HepG2 (cell line): ENCODE measurements around the gene RINL. TPM values are rescaled to one million over a fixed set of nuclear protein-coding genes. Genes with fewer than 3 reads are reported as not detected.

Experiments
- ELF3 ChIP-seq: IDR thresholded peaks from 2 replicates; pipeline ENCODE4 v1.6.1; 2016; ENCODE audit warnings: missing genetic modification reagents, missing compliant biosample characterization
- HNF4A ChIP-seq: sonication (generic); formaldehyde crosslinking; IDR thresholded peaks from 2 replicates; pipeline ENCODE4 v1.4.0; 2020; ENCODE audit warnings: missing genetic modification reagents
- HOMEZ ChIP-seq: IDR thresholded peaks from 2 replicates; pipeline ENCODE4 v1.6.1; 2016; ENCODE audit warnings: low read depth
- MIXL1 ChIP-seq: IDR thresholded peaks from 2 replicates; pipeline ENCODE4 v1.6.1; 2016
- NFIB ChIP-seq: sonication (generic); formaldehyde crosslinking; IDR thresholded peaks from 2 replicates; pipeline ENCODE4 v1.9.0; 2021; ENCODE audit warnings: missing genetic modification reagents, mild to moderate bottlenecking, borderline replicate concordance
- SOX5 ChIP-seq: IDR thresholded peaks from 2 replicates; pipeline ENCODE4 v1.6.1; 2016; ENCODE audit warnings: borderline replicate concordance
- TARDBP ChIP-seq: sonication (generic); formaldehyde crosslinking; IDR thresholded peaks from 2 replicates; pipeline ENCODE4 v1.8.0; 2022; ENCODE audit warnings: mild to moderate bottlenecking, missing genetic modification reagents
- TEAD3 ChIP-seq: optimal IDR thresholded peaks from 2 replicates; pipeline ENCODE3; 2016; ENCODE audit warnings: borderline replicate concordance
- ZFYVE20 ChIP-seq: sonication (generic); formaldehyde crosslinking; IDR thresholded peaks from 2 replicates; pipeline ENCODE4 v1.8.0; 2023; ENCODE audit warnings: low read depth, mild to moderate bottlenecking, moderate library complexity, missing genetic modification reagents, borderline replicate concordance
- ZNF33A ChIP-seq: sonication (generic); formaldehyde crosslinking; IDR thresholded peaks from 2 replicates; pipeline ENCODE4 v1.5.1; 2020; ENCODE audit warnings: missing genetic modification reagents, mild to moderate bottlenecking, moderate library complexity, borderline replicate concordance
- polyA plus RNA-seq, 8 experiments: library from polyadenylated mRNA; depleted of rRNA in 3 of 8; stranded (reverse) in 7 of 8; unstranded in 1 of 8; fragments of >200 nt; fragmentation: Illumina TruSeq in 4 of 8; extraction: Trizol in 4 of 8; gene quantifications; 2 replicates each; pipeline versions ENCODE4 v1.2.1 to v1.2.3, GENCODE V29; 2011 to 2016; ENCODE audit warnings: low read depth in 4 of 8, missing spikeins in 1 of 8, mixed read lengths in 1 of 8; ENCODE audit not compliant: insufficient read depth in 1 of 8
- total RNA-seq, 5 experiments: library from RNA; depleted of rRNA; stranded (reverse); fragments of >200 nt; fragmentation: Illumina TruSeq; extraction: Trizol; gene quantifications; 2 replicates each; pipeline ENCODE4 v1.2.3, GENCODE V29; 2016; ENCODE audit warnings: low read depth in 1 of 5
- TF ChIP-seq, protein P1 (sequence below): IDR thresholded peaks from 2 replicates; pipeline ENCODE4 v1.6.1; 2018; ENCODE audit warnings: missing genetic modification reagents, mild to moderate bottlenecking, missing compliant biosample characterization
- TF ChIP-seq, protein P2 (sequence below): sonication (generic); formaldehyde crosslinking; IDR thresholded peaks from 2 replicates; pipeline ENCODE4 v1.5.1; 2020; ENCODE audit warnings: missing genetic modification reagents, mild to moderate bottlenecking, borderline replicate concordance
- TF ChIP-seq, protein P3 (sequence below): sonication (generic); formaldehyde crosslinking; IDR thresholded peaks from 2 replicates; pipeline ENCODE4 v1.4.0; 2020; ENCODE audit warnings: mild to moderate bottlenecking, missing genetic modification reagents, borderline replicate concordance
- TF ChIP-seq, protein P4 (sequence below): sonication (generic); formaldehyde crosslinking; IDR thresholded peaks from 2 replicates; pipeline ENCODE4 v1.8.0; 2022; ENCODE audit warnings: missing genetic modification reagents, mild to moderate bottlenecking, inconsistent platforms, borderline replicate concordance
- TF ChIP-seq, protein P5 (sequence below): sonication (generic); formaldehyde crosslinking; conservative IDR thresholded peaks from 2 replicates; pipeline ENCODE4 v1.8.0; 2022; ENCODE audit warnings: missing genetic modification reagents
- TF ChIP-seq, protein P6 (sequence below): sonication (generic); formaldehyde crosslinking; IDR thresholded peaks from 2 replicates; pipeline ENCODE4 v1.4.0; 2020; ENCODE audit warnings: missing genetic modification reagents, low read depth, mild to moderate bottlenecking, borderline replicate concordance

RINL gene
- total and polyA plus RNA-seq, 2 of the 13 experiments (the other 11 are each of a cell fraction or from before 2014, with no cell fraction given): 11.4 to 18.0 TPM

- TF ChIP-seq, protein P1, sequence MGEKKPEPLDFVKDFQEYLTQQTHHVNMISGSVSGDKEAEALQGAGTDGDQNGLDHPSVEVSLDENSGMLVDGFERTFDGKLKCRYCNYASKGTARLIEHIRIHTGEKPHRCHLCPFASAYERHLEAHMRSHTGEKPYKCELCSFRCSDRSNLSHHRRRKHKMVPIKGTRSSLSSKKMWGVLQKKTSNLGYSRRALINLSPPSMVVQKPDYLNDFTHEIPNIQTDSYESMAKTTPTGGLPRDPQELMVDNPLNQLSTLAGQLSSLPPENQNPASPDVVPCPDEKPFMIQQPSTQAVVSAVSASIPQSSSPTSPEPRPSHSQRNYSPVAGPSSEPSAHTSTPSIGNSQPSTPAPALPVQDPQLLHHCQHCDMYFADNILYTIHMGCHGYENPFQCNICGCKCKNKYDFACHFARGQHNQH (CRISPR knock-in tag): 0 out of 2 replicates have a peak, but pooled peaks have one; percentile 48
- TF ChIP-seq, protein P2, sequence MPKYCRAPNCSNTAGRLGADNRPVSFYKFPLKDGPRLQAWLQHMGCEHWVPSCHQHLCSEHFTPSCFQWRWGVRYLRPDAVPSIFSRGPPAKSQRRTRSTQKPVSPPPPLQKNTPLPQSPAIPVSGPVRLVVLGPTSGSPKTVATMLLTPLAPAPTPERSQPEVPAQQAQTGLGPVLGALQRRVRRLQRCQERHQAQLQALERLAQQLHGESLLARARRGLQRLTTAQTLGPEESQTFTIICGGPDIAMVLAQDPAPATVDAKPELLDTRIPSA (CRISPR knock-in tag): no peak
- TF ChIP-seq, protein P3, sequence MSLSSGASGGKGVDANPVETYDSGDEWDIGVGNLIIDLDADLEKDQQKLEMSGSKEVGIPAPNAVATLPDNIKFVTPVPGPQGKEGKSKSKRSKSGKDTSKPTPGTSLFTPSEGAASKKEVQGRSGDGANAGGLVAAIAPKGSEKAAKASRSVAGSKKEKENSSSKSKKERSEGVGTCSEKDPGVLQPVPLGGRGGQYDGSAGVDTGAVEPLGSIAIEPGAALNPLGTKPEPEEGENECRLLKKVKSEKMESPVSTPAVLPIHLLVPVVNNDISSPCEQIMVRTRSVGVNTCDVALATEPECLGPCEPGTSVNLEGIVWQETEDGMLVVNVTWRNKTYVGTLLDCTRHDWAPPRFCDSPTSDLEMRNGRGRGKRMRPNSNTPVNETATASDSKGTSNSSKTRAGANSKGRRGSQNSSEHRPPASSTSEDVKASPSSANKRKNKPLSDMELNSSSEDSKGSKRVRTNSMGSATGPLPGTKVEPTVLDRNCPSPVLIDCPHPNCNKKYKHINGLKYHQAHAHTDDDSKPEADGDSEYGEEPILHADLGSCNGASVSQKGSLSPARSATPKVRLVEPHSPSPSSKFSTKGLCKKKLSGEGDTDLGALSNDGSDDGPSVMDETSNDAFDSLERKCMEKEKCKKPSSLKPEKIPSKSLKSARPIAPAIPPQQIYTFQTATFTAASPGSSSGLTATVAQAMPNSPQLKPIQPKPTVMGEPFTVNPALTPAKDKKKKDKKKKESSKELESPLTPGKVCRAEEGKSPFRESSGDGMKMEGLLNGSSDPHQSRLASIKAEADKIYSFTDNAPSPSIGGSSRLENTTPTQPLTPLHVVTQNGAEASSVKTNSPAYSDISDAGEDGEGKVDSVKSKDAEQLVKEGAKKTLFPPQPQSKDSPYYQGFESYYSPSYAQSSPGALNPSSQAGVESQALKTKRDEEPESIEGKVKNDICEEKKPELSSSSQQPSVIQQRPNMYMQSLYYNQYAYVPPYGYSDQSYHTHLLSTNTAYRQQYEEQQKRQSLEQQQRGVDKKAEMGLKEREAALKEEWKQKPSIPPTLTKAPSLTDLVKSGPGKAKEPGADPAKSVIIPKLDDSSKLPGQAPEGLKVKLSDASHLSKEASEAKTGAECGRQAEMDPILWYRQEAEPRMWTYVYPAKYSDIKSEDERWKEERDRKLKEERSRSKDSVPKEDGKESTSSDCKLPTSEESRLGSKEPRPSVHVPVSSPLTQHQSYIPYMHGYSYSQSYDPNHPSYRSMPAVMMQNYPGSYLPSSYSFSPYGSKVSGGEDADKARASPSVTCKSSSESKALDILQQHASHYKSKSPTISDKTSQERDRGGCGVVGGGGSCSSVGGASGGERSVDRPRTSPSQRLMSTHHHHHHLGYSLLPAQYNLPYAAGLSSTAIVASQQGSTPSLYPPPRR (CRISPR knock-in tag): 0 out of 2 replicates have a peak, but pooled peaks have one; percentile 28
- peak; percentile 23; the same call in 1 of the 2 replicates for TF ChIP-seq SOX5 (CRISPR knock-in tag)
- TF ChIP-seq ZFYVE20: no peak
- TF ChIP-seq, protein P4, sequence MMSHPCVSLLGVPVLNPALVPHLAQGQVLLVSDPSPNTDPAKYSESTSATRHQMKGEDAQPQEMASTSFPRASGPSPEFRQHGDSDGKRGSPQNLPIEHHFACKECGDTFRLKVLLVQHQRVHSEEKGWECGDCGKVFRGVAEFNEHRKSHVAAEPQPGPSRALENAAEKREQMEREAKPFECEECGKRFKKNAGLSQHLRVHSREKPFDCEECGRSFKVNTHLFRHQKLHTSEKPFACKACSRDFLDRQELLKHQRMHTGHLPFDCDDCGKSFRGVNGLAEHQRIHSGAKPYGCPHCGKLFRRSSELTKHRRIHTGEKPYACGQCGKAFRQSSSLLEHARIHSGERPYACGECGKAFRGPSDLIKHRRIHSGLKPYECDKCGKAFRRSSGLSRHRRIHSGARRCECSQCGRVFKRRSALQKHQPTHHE (CRISPR knock-in tag): no peak
- peak; percentile 62; the same call in 1 of the 2 replicates for TF ChIP-seq MIXL1 (CRISPR knock-in tag)
- peak; percentile 43 for TF ChIP-seq TEAD3 (CRISPR knock-in tag)
- peak; percentile 33; the same call in 1 of the 2 replicates for TF ChIP-seq ELF3 (CRISPR knock-in tag)
- TF ChIP-seq HOMEZ: 0 out of 2 replicates have a peak, but pooled peaks have one; percentile 26
- no peak for TF ChIP-seq ZNF33A (CRISPR knock-in tag)
- TF ChIP-seq, protein P5, sequence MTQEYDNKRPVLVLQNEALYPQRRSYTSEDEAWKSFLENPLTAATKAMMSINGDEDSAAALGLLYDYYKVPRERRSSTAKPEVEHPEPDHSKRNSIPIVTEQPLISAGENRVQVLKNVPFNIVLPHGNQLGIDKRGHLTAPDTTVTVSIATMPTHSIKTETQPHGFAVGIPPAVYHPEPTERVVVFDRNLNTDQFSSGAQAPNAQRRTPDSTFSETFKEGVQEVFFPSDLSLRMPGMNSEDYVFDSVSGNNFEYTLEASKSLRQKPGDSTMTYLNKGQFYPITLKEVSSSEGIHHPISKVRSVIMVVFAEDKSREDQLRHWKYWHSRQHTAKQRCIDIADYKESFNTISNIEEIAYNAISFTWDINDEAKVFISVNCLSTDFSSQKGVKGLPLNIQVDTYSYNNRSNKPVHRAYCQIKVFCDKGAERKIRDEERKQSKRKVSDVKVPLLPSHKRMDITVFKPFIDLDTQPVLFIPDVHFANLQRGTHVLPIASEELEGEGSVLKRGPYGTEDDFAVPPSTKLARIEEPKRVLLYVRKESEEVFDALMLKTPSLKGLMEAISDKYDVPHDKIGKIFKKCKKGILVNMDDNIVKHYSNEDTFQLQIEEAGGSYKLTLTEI (CRISPR knock-in tag): no peak
- TF ChIP-seq HNF4A (CRISPR knock-in tag): 0 out of 2 replicates have a peak, but pooled peaks have one; percentile 25
- TF ChIP-seq NFIB: no peak
- 0 out of 2 replicates have a peak, but pooled peaks have one; percentile 23 for TF ChIP-seq TARDBP (CRISPR knock-in tag)
- TF ChIP-seq, protein P6, sequence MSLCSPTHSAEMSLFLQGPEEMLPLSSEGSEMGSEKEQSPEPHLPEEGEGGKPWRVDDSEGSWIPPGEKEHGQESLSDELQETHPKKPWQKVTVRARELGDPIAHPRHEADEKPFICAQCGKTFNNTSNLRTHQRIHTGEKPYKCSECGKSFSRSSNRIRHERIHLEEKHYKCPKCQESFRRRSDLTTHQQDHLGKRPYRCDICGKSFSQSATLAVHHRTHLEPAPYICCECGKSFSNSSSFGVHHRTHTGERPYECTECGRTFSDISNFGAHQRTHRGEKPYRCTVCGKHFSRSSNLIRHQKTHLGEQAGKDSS (CRISPR knock-in tag): peak; percentile 33; the same call in 1 of the 2 replicates
These were observed 40.4 kb downstream of the RINL start (continued) for GRCh38 chr19:38837656-38838121.
